ENCODE measurements around the gene CACNG5.

DNA sequence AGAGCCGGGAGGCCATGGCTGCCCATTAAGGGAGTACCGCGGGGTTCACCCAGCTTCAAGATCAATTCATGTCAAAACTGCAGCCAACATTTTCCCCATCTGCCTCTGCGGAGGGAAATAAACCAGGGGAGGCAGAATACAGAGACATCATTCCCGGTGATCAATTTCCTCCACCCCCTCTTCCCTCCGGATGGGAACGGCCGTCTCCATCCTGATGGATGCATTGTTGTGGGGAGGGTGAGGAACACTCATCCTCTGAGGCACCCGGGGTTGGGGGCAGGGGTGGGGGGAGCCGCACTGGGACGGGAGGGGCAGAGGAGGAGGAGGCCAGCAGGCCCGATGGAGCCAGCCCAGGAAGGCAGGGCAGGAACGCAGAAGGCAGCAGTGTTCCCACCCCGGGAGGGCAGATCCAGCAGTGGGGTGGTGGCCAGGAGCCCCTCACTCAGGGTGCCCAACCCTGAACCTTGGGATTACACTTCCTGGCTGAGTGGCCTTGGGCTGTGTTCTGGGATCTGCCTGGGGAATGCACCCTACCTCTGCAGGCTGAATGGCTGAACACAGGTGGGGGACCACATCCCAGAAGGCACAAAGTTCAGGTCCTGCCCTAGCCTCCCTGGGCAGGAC lies 14.2 kb downstream of the CACNG5 start:
- TF ChIP-seq POLR2A (IDR thresholded peaks at IDR 0.05; ENCODE audit: low read depth) = no peak
- TF ChIP-seq, protein P1, sequence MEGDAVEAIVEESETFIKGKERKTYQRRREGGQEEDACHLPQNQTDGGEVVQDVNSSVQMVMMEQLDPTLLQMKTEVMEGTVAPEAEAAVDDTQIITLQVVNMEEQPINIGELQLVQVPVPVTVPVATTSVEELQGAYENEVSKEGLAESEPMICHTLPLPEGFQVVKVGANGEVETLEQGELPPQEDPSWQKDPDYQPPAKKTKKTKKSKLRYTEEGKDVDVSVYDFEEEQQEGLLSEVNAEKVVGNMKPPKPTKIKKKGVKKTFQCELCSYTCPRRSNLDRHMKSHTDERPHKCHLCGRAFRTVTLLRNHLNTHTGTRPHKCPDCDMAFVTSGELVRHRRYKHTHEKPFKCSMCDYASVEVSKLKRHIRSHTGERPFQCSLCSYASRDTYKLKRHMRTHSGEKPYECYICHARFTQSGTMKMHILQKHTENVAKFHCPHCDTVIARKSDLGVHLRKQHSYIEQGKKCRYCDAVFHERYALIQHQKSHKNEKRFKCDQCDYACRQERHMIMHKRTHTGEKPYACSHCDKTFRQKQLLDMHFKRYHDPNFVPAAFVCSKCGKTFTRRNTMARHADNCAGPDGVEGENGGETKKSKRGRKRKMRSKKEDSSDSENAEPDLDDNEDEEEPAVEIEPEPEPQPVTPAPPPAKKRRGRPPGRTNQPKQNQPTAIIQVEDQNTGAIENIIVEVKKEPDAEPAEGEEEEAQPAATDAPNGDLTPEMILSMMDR (IDR thresholded peaks at IDR 0.05) = no peak
